MM.1S (cell line): ENCODE measurements around the gene UBA7.

Experiments
- CTCF ChIP-seq: fragments of 300-600 bp; sonication (generic); IDR thresholded peaks from 2 replicates; pipeline ENCODE4 v1.5.1; 2016; ENCODE audit warnings: antibody characterized with exemption, low read length, mixed read lengths
- EZH2 ChIP-seq: fragments of 300-600 bp; sonication (generic); optimal IDR thresholded peaks from 2 replicates; pipeline ENCODE3; 2017; ENCODE audit warnings: low read depth, mild to moderate bottlenecking, antibody characterized with exemption, low read length, mixed read lengths
- EZH2phosphoT487 ChIP-seq: fragments of 300-600 bp; sonication (generic); IDR thresholded peaks from 2 replicates; pipeline ENCODE4 v1.6.1; 2018; ENCODE audit warnings: antibody characterized with exemption, low read length

- TF ChIP-seq CTCF (no peak), EZH2phosphoT487 (no peak), EZH2 (no peak)
These were observed 56.6 kb downstream of the UBA7 start for GRCh38 chr3:49757197-49757596.
